H1 (cell line): ENCODE results near the gene RCC2. TPM values are rescaled to one million over a fixed set of nuclear protein-coding genes. Genes with fewer than 3 reads are reported as not detected.

Experiments used
- CHD7 ChIP-seq: fragments of 300-600 bp; sonication (generic); IDR thresholded peaks from 2 replicates; pipeline ENCODE4 v1.7.1; 2012; ENCODE audit warnings: low read length, moderate library complexity, mild to moderate bottlenecking, inconsistent platforms; ENCODE audit not compliant: insufficient replicate concordance
- FOSL1 ChIP-seq: IDR thresholded peaks from 2 replicates; pipeline ENCODE4 v1.6.1; 2011; ENCODE audit warnings: mild to moderate bottlenecking, low read depth, low read length, moderate library complexity; ENCODE audit not compliant: insufficient read depth
- HDAC6 ChIP-seq: IDR thresholded peaks from one replicate; pipeline ENCODE4 v1.7.1; 2012; ENCODE audit warnings: low read depth, mild to moderate bottlenecking, inconsistent platforms, low read length, moderate library complexity
- KDM1A ChIP-seq: fragments of 200-600, 300-600 bp; sonication (generic); IDR thresholded peaks from 2 replicates; pipeline ENCODE4 v1.7.1; 2016; ENCODE audit warnings: mild to moderate bottlenecking, low read length, borderline replicate concordance
- RNF2 ChIP-seq: fragments of 200-900, 300-1000 bp; sonication (generic); IDR thresholded peaks from 2 replicates; pipeline ENCODE4 v1.7.1; 2016; ENCODE audit warnings: borderline replicate concordance, low read depth, mild to moderate bottlenecking, antibody characterized with exemption, low read length; ENCODE audit not compliant: poor library complexity, severe bottlenecking; ENCODE audit errors: missing control alignments
- SUZ12 ChIP-seq: fragments of 200-600 bp; sonication (generic); IDR thresholded peaks from 2 replicates; pipeline ENCODE4 v1.6.1; 2012; ENCODE audit warnings: mild to moderate bottlenecking, inconsistent platforms, low read length, moderate library complexity, mixed read lengths
- TBP ChIP-seq: IDR thresholded peaks from 2 replicates; pipeline ENCODE4 v1.6.1; 2011; ENCODE audit warnings: low read depth, low read length, improper control_type of control experiment
- YY1 ChIP-seq: IDR thresholded peaks from 2 replicates; pipeline ENCODE4 v1.6.1; 2011; ENCODE audit warnings: low read depth, mild to moderate bottlenecking, low read length
- polyA plus RNA-seq, 7 experiments: library from polyadenylated mRNA; depleted of rRNA in 3 of 7; stranded (reverse) in 5 of 7; unstranded in 2 of 7; fragments of >200 nt in 5 of 7; fragments of 200-250 nt in 2 of 7; gene quantifications; 1 replicate in 5 of 7; 2 replicates in 1 of 7; 4 replicates in 1 of 7; pipeline versions ENCODE4 v1.2.1 to v1.2.3, GENCODE V29; 2011 to 2013; ENCODE audit warnings: missing spikeins in 2 of 7, mixed read lengths in 2 of 7
- total RNA-seq: library from RNA; stranded (reverse); fragmentation: NEBNext Ultra II Directional; extraction: Animal tissue kit (Norgen Biotek cat#: 25700); gene quantifications from 2 replicates; pipeline ENCODE4 v1.2.1, GENCODE V29; 2021

RCC2 gene
- total and polyA plus RNA-seq, 2 of the 8 experiments (the other 6 are each of a cell fraction or from before 2014, with no cell fraction given), result 229 to 455 TPM

DNA sequence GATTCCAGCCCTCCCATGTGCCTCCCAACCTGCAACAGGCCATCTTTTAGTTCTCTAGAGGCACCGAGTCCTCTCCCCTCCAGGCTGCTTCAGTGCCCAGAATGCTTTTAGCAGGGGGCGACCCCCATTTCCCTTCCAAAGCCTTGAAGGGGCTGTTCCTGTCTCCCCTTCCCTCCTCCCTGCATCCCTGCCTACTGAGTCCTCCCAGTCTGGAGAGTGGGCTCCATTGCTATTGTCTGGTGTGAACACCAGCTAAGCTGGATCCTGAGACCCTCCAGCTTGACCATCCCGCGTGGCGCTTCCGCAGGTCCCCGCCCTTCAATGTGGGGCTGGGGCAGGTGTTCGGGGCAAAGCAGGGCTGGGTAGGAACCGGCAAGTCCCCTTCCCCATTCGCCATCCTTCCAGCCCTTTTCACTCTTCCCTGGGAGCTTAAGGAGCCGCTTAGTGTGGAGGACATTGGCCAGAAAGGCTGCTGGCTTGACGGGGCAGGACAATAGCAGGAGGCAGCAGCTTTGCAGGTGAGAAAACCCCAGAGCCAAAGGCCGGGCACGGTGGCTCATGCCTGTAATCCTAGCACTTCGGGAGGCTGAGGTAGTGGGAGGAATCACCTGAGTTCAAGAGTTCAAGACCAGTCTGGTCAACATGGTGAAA, 35.3 kb downstream of the RCC2 start (continued):
- TF ChIP-seq CHD7 (no peak), KDM1A (no peak), RNF2 (no peak), SUZ12 (no peak), FOSL1 (no peak), YY1 (no peak), HDAC6 (no peak), TBP (no peak)
